ENCODE measurements around the gene CAMTA1. TPM values are rescaled to one million over a fixed set of nuclear protein-coding genes. Genes with fewer than 3 reads are reported as not detected.
A peak's percentile ranks its signal among the peaks of the same experiment; 100 is the strongest.

The CAMTA1 gene
- total and polyA plus RNA-seq, 9 of the 15 experiments (the other 6 are each of a cell fraction or from before 2014, with no cell fraction given) = 43.9 to 161 (median 65.9) TPM

GRCh38 chr1:6962478-6962995 is 177.3 kb downstream of the CAMTA1 start:
- Histone ChIP-seq H3K9ac (ENCODE audit: insufficient read depth in 1 of 2, low read depth in 2 of 2, low read length in 2 of 2) (no peak overlapping the region), H3K4me2 (ENCODE audit: insufficient read depth, low read length) (peak overlapping the region; percentile 58), H3K27ac (ENCODE audit: extremely low read depth, low read depth, low read length) (no peak overlapping the region), H3K9me3 (replicated peaks; ENCODE audit: control insufficient read depth, insufficient read depth, low read depth, low read length) (no peaks in the 10 kb centered on the region), H3K4me1 (replicated peaks in 1 of 2; ENCODE audit: control insufficient read depth in 2 of 2, insufficient read depth in 2 of 2, low read length in 2 of 2) (peaks cover 0 to 22% of the 10 kb centered on the region in 2 experiments; a peak in 4 of 5 replicates), H3K79me2 (ENCODE audit: control insufficient read depth, insufficient read depth, low read length) (no peaks in the 10 kb centered on the region), H4K20me1 (replicated peaks; ENCODE audit: control insufficient read depth, insufficient read depth, low read length) (peaks cover 12% of the 10 kb centered on the region), H3K4me3 (peak overlapping the region; percentile 28; the same call in 1 of the 2 replicates), H3K9me1 (ENCODE audit: control insufficient read depth, insufficient read depth, low read length) (no peaks in the 10 kb centered on the region), H3K27me3 (ENCODE audit: control insufficient read depth in 2 of 2, insufficient read depth in 2 of 2, low read length in 2 of 2) (peaks cover 35 to 61% of the 10 kb centered on the region in 2 experiments), H3K36me3 (ENCODE audit: control insufficient read depth, insufficient read depth, low read length) (no peaks in the 10 kb centered on the region), H2AFZ (ENCODE audit: low read depth, low read length) (peak overlapping the region; percentile 80)
- 2% methylated on average over 4 of the region's 14 CpGs for WGBS (ENCODE audit: insufficient coverage, low coverage, missing lambda C conversion rate)
- TF ChIP-seq EGR1 (conservative IDR thresholded peaks at IDR 0.05) (0 out of 2 replicates have a peak, but pooled peaks have one; percentile 19), USF2 (CRISPR knock-in tag; IDR thresholded peaks at IDR 0.05) (peak; percentile 45), NRF1 (conservative IDR thresholded peaks at IDR 0.05 in 1 of 2, IDR thresholded peaks at IDR 0.05 in 1 of 2) (peak in 1 of 2 experiments; percentile 40; a peak in 1 of 4 replicates), DLX4 (CRISPR knock-in tag; IDR thresholded peaks at IDR 0.05) (no peak)
- POLR2A ChIA-PET = interaction anchor here (0.5 to 1.1 kb wide), 4 partner anchors 47 to 342 kb away, joined by 3 to 6 read pairs (median 3); partner anchors contain the start of gene CAMTA1
- BruUV-seq (replicated peaks) = no TSS peak
- FAIRE-seq (peak; percentile 72), DNase-seq (ENCODE audit: extremely low read depth in 1 of 4, low spot score in 3 of 4) (peak; percentile 84 to 87 (median 86)), ATAC-seq (peak; percentile 84)
- intact Hi-C loops (cut with micrococcal nuclease) (loop anchor here (5.0 kb wide), 1 partner anchor 220 kb away; no protein-coding TSS in a partner anchor), in situ Hi-C loops (cut with MboI) (no loop called here)
- CTCF ChIA-PET (ENCODE audit: low intra/inter-chr PET ratio) = no interaction called here
